Epithelial cell of proximal tubule (primary cell): Measurements from ENCODE around the gene CHAD. TPM values are rescaled to one million over a fixed set of nuclear protein-coding genes. Genes with fewer than 3 reads are reported as not detected.
"Not testable (repeated sequence)": the region's sequence is repeated elsewhere in the genome, so short reads cannot be mapped to it uniquely, and the experiment has no call there.

ENCODE experiments used
- DNase-seq: peaks from one replicate; pipeline ENCODE4 v3.0.0-alpha.2; 2011; ENCODE audit warnings: low read depth
- H3K4me3 ChIP-seq: 2 replicates; pipeline ENCODE4 v1.5.1; 2011; ENCODE audit warnings: low read depth, mild to moderate bottlenecking, low read length
- CTCF ChIP-seq: conservative IDR thresholded peaks from 2 replicates; pipeline ENCODE4 v1.5.1; 2012; ENCODE audit warnings: low read depth, mild to moderate bottlenecking, low read length
- total RNA-seq: library from RNA; depleted of rRNA; stranded (reverse); fragments of >200 nt; gene quantifications from 2 replicates; pipeline ENCODE4 v1.2.3, GENCODE V29; 2015

Gene CHAD
- total RNA-seq, 1 donor from 2014 or later, result not detected

GRCh38 chr17:50424246-50424995, 44.3 kb downstream of the CHAD start:
- DNase-seq, result no peak

GRCh38 chr17:50423553-50424159, 45.0 kb downstream of the CHAD start:
- no peak for DNase-seq
- no peak overlapping the region for H3K4me3 ChIP-seq
- no peak for TF ChIP-seq CTCF

More at GRCh38 chr17:50424246-50424995, 44.3 kb downstream of the CHAD start:
- TF ChIP-seq CTCF, result no peak
- no peak overlapping the region for H3K4me3 ChIP-seq

GRCh38 chr17:50422738-50423137, 45.9 kb downstream of the CHAD start:
- H3K4me3 ChIP-seq, result no peak overlapping the region
- DNase-seq, result no peak
- TF ChIP-seq CTCF, result no peak

GRCh38 chr17:50421308-50422051, 47.2 kb downstream of the CHAD start:
- no peak for DNase-seq
- H3K4me3 ChIP-seq, result peak overlapping the region; percentile 17
- TF ChIP-seq CTCF, result no peak

GRCh38 chr17:50420419-50421112, 48.1 kb downstream of the CHAD start:
- H3K4me3 ChIP-seq, result no peak overlapping the region
- no peak for DNase-seq
- TF ChIP-seq CTCF, result no peak

- not testable (repeated sequence) for DNase-seq, H3K4me3 ChIP-seq
Observed at GRCh38 chr17:50419577-50419976, 49.1 kb downstream of the CHAD start.

GRCh38 chr17:50414808-50415207, 53.9 kb downstream of the CHAD start:
- TF ChIP-seq CTCF, result no peak
- DNase-seq, result no peak
- H3K4me3 ChIP-seq, result no peak overlapping the region
